Activated T-cell treated with anti-CD3 and anti-CD28 coated beads, Interleukin-2, amount 50 U/mL, for 4 hours (primary cell): Measurements from ENCODE around the gene PTTG1IP2. TPM values are rescaled to one million over a fixed set of nuclear protein-coding genes. Genes with fewer than 3 reads are reported as not detected.

Source experiments
- total RNA-seq, 3 donors: library from RNA; stranded (reverse); gene quantifications; one replicate each; pipeline ENCODE4 v1.2.1, GENCODE V29; 2021

The PTTG1IP2 gene
- total RNA-seq, 3 donors from 2014 or later = not detected

Other genes starting within 250 kb of the PTTG1IP2 start
- under 1 TPM in 1 of 3 donors, not detected in 2; 0.20 TPM for gene CFAP69, start 224.5 kb upstream of the PTTG1IP2 start, total RNA-seq
- gene FAM237B, start 148.3 kb upstream of the PTTG1IP2 start, total RNA-seq = not detected
- gene GTPBP10, start 122.9 kb upstream of the PTTG1IP2 start, total RNA-seq = 10 to 100 TPM; 39.9 to 43.1 (median 42.4) TPM
- gene CLDN12, start 66.2 kb upstream of the PTTG1IP2 start, total RNA-seq = 1 to 10 TPM; 1.1 to 2.3 (median 1.6) TPM
- gene CDK14, start 126.7 kb downstream of the PTTG1IP2 start, total RNA-seq = 1 to 10 TPM in 1 of 3 donors, under 1 TPM in 2; 0.71 to 1.1 (median 0.95) TPM